HG02973 (cell line): ENCODE data around the gene NKD2.
"Not testable (repeated sequence)": the region's sequence is repeated elsewhere in the genome, so short reads cannot be mapped to it uniquely, and the experiment has no call there.

Experiments
- ATAC-seq: cut with Tn5 transposase; IDR thresholded peaks from one replicate; pipeline ENCODE4 v1.9.1; 2021; ENCODE audit warnings: moderate library complexity; ENCODE audit not compliant: unreplicated experiment

NKD2 gene

DNA sequence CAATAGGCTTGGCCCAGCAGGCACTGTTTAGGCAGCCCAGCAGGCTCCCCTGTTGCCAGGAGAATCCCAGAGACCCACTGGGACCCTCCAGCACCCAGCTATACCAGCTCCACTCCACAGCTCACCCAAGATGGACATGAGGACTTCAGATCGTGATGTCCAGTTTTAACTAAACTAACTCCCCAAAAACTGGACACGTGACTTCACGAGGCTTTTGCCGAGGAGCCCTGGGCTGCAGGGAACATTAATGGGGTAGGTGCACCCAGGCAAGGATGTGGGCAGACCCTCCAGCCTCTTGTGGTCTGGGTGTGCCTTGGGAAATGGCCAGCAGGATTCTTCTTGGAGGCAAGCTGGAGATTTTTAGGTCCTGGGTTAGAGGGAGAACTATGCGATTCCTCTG lies 8.9 kb upstream of the NKD2 start:
- ATAC-seq: no peak

DNA sequence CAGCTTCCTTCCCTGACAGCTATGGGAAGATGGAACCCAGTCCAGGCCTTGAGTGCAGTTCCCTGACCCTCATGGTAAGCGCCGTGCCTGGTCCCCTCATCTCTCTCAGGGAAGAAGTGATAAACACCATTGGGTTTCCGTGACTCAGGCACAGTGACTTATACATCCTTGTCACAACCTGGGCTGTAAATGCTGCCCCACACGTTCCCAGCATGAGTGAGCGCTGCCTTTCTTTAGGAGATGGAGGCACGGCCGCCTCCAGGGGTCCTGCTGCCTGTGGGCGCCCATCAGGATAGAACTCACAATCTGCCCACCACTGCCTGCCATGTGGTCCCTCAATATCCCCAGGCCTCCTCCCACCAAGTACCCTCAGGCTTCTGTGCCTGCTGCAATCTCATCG lies 8.3 kb upstream of the NKD2 start:
- no peak for ATAC-seq

DNA sequence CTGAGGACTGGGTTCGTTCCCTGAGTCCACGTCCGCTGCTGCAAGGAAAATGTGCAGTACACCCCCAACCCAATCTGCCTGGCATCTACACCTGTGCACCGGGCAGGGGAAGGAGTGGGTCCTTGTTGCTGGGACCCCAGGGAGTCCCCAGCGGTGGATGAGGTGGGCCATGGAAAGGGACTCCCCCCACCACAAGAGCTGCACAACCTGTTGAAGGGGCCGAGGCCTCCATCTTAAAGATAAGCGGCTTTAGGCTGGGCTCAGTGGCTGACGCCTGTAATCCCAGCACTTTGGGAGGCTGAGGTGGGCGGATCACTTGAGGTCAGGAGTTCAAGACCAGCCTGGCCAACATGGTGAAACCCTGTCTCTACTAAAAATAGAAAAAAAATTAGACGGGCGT lies 7.8 kb upstream of the NKD2 start:
- ATAC-seq: not testable (repeated sequence)

DNA sequence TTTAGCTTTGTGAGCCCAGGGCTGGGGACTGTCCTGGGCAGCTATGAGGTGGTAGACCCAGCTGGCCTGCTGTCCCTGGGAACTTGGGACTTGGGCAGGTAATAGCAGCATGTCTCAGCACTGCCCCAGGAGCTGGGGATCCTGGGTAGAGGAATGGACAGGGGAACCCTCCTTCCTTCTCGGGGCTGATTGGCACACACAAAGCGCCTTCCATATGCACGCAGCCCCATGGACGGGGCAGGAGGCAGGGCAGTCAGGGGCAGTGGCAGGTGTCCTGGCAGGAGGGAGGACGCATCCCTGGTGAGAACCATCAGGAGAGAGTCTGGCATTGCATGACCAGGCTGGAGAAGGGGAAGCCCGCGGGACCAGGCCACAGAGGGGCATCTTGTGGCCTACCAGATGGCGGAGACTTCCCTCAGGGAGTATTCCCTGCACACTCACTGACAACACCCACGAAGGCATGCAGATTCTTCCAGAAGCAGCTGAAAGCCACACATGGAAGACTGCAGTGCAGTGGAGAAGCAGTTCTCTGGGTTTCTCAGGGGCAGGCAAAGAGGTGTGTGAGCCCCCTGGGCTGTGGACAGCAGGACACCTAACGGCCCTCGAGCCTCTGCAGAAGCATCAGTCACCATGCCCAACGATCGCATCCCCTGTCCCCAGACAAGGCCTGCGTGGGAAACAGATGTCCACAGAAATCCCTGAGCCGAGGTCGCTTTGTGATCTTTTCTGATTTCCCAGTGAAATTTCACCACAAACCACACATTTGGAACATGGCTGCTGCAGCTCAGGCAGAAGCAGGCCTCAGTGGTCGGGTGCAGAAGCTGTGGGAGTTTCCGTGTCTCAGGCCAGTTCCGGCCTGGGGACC lies 7.0 kb upstream of the NKD2 start:
- ATAC-seq: no peak

DNA sequence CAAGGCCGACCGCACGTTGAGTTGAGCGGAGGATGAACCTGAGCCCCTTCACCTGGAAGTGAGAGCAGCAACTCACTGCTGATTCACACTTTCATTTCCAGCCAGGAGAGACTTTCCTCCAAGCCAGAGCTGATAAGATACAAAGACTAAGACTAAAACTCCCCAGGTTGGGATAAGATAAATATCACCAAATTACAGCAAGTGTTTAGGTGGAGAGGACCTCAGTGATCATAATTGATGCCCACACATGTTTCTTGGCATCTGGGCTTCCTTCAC lies 6.4 kb upstream of the NKD2 start:
- ATAC-seq: no peak

DNA sequence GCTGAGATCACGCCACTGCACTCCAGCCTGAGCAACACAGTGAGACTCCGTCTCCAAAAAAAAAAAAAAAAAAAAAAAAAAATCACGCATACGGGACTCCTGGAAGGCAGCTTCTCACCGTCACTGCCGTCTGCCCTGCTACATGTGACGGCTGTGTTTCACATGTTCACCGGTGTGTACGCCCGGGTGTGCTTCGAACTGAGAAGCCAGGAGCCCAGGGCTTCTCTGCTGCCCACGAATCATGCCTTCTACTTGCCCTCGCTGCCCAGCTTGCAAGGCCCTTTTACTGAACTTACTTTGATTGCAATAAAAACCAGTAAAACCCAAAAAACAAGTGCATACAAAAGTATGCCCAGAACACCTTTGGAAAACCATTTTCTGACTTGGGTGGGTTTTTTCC lies 5.8 kb upstream of the NKD2 start:
- no peak for ATAC-seq

DNA sequence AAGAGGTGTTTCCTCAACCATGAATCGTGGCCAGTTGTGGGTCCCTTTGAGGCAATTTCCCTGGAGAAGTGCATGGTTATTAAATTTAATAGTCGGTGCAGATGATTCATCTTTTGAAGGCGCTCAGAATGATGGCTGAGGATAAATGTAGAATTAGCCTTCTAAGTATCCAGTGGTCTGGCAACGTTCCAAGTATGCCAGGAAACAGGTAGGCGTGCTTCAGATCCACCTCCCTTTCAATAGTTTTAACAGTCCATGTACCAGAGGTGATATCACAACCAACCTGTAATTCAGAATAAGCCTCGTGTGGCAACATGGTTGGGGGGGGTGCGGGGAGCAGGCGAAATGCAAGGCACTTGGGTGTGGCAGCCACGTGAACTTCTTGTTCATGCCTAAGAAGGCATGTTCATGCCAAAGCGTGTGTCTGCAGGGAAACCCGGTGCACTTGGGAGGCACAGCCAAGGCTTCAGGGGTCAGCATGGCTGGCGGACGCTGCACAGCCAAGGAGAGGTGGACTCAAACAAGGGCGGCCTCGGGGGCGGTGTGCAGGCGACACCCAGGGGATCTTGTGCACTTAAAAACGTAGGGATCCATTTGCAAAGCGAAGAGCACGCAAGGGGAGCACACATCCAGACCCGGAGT lies 5.2 kb upstream of the NKD2 start:
- no peak for ATAC-seq

DNA sequence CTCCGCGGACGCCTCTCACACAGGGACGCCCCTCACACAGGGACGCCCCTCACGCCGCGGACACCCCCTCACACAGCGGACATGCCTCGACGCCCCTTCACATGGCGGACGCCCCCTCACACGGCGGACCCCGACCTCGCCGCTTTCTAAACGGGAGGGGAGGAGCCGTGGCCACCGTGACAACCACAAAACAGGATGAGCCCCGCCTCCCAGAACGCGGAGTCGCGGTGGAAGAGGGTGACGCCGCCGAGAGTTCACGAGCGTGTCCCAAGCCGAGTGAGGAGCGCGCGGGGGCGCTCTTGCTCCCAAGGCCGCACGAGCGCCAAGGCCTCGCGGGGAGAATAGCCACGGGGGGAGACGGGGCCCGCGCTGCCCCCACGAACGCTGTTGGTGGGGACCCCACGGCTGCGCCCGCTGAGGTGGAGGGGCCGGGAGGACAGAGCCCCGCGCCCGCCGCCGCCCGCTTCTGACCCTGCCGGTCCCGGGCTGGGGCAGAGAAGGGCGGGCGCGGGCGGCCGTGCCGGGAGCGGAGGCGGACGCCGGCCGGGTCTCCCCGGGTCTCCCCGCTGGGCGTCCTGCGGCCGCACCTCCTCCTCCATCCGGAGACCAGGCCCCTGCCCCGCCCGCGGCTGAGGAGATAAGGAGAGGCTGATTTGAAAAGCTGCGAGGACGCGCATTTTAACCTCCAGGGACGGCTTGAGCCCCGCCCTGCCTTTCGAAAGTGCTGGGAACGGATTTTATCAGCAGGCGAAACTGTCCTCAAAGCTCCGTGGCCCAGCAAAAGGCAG lies 3.9 kb upstream of the NKD2 start:
- ATAC-seq: no peak

DNA sequence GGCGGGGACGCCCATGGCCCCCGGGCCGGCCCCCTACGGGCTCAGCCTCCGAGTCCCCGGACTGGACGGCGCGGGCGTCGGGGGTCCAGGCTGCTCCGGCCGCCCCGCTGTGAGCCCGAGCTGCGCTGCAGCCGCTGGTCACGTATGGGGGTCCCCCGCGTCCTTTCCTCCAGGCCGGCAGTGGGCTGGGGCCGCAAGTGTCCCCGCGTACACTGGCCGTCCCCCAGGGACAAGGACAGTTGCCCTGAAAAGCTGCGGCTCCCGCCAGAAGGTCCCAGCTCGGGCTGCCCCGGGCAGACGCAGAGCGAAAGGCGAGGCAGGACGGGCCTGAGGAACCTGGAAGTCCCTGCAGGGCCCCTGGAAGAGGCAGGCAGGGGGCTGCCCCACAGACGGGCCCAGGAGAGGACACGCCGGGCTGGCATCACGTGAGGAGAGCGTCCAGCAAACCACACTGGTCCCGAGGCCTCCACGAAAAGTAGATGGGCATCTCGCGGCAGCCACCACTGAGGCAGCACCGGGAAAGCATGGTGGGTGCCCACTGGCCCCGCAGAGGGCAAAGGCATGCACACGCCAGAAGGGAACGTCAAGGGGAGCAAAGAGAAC lies 3.3 kb upstream of the NKD2 start:
- ATAC-seq: no peak

DNA sequence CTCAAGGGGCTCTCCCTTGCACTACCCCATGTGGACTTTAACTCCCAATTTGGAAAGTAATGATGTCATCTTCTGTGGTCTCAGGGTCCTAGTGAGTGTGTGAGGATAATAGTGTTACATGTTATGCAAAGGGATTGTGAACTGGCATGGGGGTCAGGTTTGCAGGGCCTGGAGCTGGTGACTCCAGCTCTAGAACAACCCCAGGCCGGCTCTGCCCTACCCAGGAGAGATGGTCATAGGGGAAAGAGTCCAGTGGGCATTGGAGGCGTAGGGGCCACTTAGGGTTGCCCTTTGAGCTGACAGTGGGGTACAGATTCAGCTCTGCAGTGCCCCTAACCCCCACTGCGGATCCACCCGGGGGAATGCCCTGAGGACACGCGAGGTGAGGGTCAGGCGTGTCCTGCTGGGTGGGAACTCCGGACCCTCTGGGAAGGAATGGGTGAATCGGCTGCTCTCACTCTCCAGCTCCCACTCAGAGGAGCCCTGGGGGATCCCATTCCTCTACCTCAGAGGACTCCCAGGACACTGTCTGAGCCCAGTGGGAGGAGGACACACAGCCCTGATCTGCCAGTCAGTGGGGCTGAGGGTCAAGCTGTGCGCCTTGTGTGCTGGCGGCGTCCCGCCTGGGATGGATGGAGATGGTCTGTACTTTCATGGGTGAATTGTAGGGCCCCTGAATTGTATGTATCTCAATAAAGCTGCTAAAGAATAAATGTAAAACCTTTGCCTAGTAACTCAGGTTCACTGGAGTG lies 2.5 kb upstream of the NKD2 start:
- ATAC-seq: no peak

DNA sequence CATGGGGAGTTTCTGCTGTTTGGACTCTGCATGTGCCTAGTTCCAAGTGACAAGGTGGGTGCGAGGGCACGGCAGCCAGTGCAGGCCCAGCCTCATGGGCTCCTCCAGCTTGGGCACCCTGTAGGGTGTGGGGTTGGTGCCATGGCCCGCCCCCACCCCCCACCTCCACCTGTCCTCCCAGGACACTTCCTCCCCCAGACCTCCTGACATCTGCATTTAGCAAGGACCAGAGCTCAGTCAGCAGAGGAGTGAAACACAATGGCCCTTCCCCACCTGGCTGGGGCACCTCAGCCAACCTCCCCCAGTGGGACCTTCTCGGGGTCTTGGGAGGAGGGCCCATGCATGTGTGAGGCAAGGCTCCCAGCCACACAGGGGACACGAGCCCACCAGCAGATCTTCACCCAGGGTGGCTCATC lies 1.9 kb upstream of the NKD2 start:
- ATAC-seq: no peak

DNA sequence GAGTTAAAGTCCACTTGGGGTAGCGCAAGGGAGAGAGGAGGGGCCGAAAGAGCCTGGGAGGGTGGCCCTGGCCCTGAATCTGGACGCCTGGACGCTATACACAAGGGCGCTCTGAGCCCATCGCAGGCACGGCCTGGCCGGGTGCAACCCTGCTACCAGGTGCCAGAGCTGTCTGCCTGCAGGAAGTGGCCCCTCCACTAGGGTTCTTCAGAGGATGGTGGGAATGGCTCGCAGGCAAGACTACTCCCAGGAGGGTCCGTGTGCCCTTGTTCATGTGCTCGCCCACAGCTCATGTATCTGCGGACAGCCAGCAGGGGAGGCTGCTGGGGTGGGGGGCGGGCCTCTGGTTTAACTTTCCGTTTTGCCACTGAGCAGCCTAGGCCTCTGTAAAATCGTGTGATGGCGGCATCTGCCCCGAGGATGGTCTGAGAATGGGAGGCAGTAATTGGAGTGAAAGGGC lies 1.4 kb upstream of the NKD2 start:
- no peak for ATAC-seq

DNA sequence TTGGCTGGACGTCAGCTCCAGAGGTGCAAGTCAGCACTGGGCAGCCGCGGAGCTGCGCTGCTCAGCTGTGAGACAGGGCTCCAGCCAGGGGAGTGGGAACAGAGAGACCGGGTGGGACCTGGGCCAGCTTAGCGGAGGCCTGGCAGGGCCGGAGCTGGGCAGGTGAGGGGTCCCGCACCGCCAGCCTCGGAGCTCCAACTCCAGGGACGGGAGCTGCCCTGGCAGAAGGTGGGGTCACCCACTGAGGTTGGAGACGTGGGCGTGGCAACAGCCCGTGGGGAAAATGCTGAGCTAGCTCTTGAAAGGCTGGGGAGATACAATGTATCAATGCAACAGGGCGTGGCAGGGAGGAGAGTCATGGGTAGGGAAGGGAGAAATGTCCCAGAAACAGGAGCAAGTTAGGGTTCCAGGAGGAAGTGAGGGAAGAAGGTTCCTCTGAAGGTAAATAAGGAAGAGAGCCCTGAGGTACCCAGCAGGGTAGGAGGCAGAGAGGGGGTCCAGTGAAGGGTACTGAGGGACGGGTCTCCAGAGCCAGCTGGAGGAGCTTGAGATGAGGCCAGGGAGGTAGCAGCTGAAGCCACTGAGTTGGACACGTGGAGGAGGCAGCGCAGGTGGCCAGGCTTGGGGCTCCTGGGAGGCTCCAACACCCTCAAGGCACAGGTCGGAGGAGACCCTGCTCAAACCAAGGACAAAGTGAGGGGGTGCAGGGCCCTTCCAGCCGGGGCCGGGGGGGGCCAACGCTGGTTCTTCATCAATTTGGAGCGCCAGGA lies 736 bp upstream of the NKD2 start:
- ATAC-seq: no peak

DNA sequence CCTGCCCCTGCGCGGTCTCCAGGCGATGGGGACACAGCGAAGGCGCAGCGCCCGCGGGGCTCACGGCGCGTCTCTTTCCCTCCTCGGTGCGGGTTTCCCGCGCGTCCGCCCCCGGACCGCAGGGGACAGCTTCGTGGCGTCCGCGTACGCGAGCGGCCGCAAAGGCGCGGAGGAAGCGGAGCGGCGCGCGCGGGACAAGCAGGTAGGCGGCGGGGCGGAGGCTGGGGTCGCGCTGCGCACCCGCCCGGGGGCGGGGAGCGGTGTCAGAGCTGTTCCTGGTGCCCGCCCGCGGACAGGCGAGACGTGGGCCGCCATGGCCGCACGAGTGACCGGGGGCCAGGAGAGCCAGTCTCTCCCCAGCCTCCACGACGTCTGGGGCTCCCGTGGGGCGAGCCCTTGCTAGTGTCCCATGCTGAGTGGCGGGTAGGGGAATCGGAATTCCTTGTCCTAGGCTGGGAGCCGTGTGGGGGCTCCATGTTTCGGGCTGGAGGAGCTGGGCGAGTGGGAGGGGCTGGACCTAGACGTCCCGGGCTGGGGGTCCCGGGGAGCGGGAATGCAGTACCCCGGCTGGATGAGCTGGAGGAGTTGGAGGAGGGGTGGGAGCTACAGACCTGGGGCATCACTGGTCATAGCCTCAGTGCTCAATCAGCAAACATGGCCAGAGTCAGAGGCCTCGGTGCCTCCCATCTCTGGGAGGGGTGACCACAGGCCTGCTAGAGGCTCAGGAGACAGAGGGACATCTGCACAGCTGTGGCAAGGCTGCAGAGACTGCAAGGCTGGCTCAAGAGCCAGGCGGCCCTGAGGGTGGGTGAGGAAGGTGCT lies 968 bp downstream of the NKD2 start:
- ATAC-seq: no peak

DNA sequence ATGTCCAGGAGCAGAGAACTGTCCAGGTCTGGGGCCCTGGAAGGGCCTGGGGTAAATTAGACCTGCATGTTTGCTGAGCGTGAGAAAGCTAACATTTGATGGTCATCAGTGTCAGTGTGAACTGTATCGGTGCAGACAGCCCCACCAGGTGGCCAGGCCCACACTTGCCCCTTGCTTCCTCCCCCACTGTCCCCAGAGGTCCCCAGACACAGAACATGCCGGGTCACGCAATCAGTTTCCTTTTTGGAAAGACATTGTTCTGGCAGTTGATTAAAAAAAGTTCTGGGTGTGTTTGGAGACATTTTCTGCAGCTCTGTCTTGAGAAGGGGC lies 1.5 kb downstream of the NKD2 start:
- no peak for ATAC-seq

DNA sequence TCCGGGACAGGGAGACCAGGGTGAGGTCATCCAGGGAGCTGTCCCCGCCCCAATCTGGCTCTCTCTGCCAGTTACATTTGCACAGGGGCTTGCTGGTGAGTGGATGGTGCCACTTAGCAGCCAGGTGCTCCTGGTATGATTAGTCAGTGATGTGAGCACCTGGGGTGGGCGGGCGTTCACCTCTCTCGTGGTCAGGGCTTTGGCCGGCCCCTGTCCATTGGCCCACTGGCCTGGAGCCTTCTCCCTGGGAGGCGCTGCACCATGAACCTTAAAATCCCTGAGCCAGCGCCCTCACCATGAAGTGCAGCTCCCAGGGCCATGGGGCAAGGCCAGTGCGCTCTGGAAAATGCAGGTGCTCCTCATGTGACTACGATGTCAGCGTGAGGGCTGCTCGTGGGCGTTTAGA lies 2.0 kb downstream of the NKD2 start:
- no peak for ATAC-seq

DNA sequence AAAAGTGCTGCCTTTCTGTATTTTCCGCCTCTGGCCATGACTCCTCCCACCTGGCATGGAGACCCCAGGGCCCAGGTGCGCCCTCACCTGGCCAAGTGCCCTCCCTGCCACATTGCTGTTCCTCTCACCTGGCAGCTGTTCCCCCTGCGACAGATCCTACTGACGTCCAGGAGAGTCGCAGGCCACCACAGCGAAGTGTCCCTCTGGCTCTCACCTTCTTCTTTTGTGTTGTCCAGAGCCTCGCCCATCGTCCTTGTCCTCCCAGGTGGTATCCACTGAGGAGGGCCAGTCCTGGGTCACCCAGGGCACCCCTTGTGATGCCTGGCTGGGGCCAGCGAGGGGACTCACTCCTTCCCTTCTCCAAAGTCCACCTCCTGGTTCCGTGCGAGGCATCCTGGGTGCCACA lies 2.6 kb downstream of the NKD2 start:
- ATAC-seq: no peak

DNA sequence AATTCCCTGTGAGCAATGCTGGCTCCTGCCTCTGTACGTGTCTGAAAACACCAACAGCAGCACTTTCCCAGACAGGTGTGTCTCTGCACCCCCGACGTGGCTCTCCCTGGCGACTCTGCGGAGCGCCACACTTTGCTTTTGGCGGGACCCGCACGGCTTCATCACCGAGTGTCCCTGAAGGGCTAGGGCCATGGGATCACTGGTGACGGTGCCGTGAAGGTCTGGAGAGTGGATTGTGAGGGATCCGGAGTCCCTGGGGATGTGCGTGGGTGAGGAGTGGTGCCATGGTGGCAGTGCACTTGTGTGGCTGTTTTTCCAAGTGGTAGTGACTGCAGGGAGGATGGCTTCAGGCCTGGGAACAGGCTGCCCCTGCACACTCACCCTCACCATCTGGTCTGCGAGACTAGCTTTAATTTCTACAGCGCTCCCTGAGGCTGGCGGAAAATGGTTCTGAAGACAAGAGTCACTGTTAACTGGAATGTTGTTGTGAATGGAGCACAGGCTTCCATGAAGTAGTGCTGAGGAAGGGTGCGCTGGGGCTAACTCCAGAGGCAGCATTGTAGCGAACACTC lies 3.2 kb downstream of the NKD2 start:
- ATAC-seq: no peak

DNA sequence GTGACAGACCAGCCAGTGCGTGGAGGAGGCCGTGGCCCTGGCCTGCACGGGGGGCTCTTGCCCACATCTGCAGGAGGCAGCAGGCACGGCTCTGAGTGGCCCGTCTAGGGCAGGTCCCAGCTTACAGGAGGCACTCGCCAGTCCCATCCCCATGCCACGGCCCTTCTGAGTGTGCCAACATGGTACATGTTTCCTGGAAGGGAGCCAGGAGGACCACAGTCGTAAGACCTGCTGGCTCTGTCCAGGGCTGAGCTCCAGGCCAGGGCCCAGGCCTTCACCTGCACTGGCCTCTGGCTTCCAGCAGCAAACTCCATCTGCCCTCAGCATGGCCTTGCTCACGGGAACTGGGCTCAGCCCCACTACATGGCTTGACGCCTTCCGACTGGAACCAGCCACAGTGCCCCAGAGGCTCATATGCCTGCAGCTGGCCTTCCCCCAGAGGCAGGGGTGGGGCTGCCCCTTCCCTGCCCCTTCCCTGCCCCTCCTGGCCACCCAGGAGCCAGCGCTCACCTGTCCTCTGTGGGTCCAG lies 3.8 kb downstream of the NKD2 start:
- ATAC-seq: no peak
